Gastrocnemius medialis (tissue), 4 donors: Measurements from ENCODE around the gene DAAM1.

Experiments
- POLR2A ChIP-seq, 2 donors: fragments of 450-650 bp; IDR thresholded peaks; one replicate each; pipeline ENCODE4 v1.6.1; 2017; ENCODE audit warnings: antibody characterized with exemption in 2 of 2, mild to moderate bottlenecking in 2 of 2, moderate library complexity in 2 of 2
- TF ChIP-seq, protein P1 (sequence below), 5 experiments: fragments of 450-650 bp in 3 of 5; fragments of 200-600 bp in 2 of 5; sonication (generic) in 2 of 5; IDR thresholded peaks in 4 of 5; conservative IDR thresholded peaks in 1 of 5; 1 replicate in 4 of 5; 2 replicates in 1 of 5; pipeline ENCODE4 v1.5.1; 2016 to 2019; ENCODE audit warnings: antibody characterized with exemption in 5 of 5, mild to moderate bottlenecking in 3 of 5, moderate library complexity in 3 of 5

DNA sequence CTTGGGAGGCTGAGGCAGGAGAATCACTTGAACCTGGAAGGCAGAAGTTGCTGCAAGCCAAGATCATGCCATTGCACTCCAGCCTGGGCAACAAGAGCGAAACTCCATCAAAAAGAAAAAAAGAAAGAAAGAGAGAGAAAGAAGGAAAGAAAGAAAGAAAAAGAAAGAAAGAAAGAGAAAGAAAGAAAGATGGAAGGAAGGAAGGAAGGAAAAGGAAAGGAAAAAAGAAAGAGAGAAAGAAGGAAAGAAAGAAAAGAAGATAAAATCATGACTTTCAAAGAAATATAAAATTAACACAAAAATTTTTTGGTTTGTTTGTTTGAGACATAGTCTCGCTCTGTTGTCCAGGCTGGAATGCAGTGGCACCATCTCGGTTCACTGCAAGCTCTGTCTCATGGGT lies 22.2 kb upstream of the DAAM1 start:
- TF ChIP-seq, protein P1, sequence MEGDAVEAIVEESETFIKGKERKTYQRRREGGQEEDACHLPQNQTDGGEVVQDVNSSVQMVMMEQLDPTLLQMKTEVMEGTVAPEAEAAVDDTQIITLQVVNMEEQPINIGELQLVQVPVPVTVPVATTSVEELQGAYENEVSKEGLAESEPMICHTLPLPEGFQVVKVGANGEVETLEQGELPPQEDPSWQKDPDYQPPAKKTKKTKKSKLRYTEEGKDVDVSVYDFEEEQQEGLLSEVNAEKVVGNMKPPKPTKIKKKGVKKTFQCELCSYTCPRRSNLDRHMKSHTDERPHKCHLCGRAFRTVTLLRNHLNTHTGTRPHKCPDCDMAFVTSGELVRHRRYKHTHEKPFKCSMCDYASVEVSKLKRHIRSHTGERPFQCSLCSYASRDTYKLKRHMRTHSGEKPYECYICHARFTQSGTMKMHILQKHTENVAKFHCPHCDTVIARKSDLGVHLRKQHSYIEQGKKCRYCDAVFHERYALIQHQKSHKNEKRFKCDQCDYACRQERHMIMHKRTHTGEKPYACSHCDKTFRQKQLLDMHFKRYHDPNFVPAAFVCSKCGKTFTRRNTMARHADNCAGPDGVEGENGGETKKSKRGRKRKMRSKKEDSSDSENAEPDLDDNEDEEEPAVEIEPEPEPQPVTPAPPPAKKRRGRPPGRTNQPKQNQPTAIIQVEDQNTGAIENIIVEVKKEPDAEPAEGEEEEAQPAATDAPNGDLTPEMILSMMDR (IDR thresholded peaks at IDR 0.05 in 4 of 5, conservative IDR thresholded peaks at IDR 0.05 in 1 of 5): no peak
- no peak for TF ChIP-seq POLR2A (IDR thresholded peaks at IDR 0.05)
